ENCODE measurements around the gene MBNL2. TPM values are rescaled to one million over a fixed set of nuclear protein-coding genes. Genes with fewer than 3 reads are reported as not detected.
A peak's percentile ranks its signal among the peaks of the same experiment; 100 is the strongest.

The MBNL2 gene
- polyA plus RNA-seq, 4 donors: 12.1 to 31.2 (median 13.2) TPM

DNA sequence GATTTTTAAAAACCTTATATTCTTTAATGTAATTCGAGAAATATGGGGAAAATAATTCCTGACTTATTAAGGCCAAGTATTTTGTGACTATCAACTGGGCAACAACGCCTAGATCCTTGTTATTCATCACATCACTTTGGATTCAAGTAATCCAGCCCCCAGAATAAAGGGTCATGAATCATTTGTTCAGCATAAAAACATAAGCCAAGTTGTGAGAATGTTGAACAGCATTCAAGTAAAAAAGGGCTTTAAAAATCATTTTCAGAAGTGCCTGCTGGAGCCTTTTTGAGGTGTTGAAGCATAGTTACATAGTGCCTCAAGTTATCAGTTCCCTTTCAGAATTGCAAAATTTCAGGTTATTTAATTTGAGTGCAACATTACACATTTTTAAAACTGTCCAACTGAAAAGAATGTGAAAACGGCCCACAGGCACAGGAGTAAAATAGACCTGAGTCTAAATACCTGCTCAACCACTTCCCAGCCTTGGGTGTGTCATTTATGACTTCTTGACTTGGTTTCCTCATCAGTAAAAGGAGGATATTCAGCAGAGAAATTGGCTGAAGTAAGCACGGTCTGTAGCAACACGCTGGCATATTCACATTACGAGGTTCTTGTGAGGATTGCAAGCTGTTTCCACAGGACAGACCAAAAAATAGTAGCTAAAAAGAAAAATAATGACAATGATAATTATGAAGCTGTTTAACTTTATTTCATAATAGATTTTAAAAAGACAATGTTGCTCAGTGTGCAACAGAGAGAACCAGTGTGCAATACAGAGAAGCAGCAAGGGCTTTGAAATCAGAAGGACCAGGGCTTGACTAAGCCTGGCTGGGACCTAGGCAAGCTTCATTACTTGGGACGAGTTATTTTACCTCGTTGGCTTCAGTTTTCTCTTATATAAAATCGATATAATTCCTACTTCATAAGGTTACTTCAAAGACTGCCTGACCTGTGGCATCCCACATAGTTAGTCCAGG is 56.6 kb downstream of the MBNL2 start:
- H3K4me1 ChIP-seq (ENCODE audit: control insufficient read depth in 3 of 3, insufficient read depth in 2 of 3, low read depth in 1 of 3, low read length in 2 of 3): peaks cover 0 to 32% (median 28%) of the 10 kb centered on the region in 3 donors

GRCh38 chr13:97279913-97280312 is 57.8 kb downstream of the MBNL2 start:
- Histone ChIP-seq H3K27ac (ENCODE audit: low read depth in 1 of 3, low read length in 2 of 3) (no peak overlapping the region), H3K4me3 (ENCODE audit: low read depth in 1 of 3, low read length in 3 of 3) (no peak overlapping the region)
- WGBS, 3 donors: 50 to 54% (median 54%) methylated on average over 5 of the region's 5 CpGs

More for the DNA sequence above, 56.6 kb downstream of the MBNL2 start:
- Histone ChIP-seq H3K9me3 (ENCODE audit: control insufficient read depth in 2 of 2, insufficient read depth in 1 of 2, low read depth in 1 of 2, low read length in 1 of 2) (no peaks in the 10 kb centered on the region), H3K27ac (ENCODE audit: low read depth in 1 of 3, low read length in 2 of 3) (no peak overlapping the region), H3K27me3 (ENCODE audit: control insufficient read depth in 3 of 3, insufficient read depth in 3 of 3, low read length in 3 of 3) (no peaks in the 10 kb centered on the region), H3K4me3 (ENCODE audit: low read depth in 1 of 3, low read length in 3 of 3) (no peak overlapping the region), H3K36me3 (ENCODE audit: control insufficient read depth in 3 of 3, insufficient read depth in 2 of 3, low read depth in 1 of 3, low read length in 3 of 3) (peaks cover 0 to 3% (median 0%) of the 10 kb centered on the region in 3 donors)
- DNase-seq (peak; percentile 19 to 30), FAIRE-seq (no peak)
- WGBS, 3 donors: 69 to 77% (median 71%) methylated on average over 9 of the region's 9 CpGs

DNA sequence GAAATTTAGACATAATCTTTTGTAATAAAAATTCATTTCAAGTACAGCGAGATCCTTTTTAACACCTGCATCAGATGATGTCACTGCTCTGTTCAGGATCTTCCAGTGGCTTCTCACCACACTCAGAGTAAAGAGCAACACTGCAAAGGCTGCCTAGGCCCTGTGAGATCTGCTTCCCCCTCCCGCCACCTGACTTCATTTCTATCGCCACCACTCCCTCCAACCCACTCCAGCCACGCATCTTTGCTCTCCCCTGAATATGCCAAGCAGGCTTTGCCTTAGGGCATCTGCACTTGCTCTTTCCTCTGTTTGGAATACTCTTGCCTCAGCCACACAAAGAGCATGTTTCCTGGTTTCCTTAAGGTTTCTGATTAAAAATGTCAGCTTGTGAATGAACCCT is 58.3 kb downstream of the MBNL2 start:
- Histone ChIP-seq H3K36me3 (ENCODE audit: control insufficient read depth in 3 of 3, insufficient read depth in 2 of 3, low read depth in 1 of 3, low read length in 3 of 3) (peaks cover 0 to 3% (median 0%) of the 10 kb centered on the region in 3 donors), H3K4me3 (ENCODE audit: low read depth in 1 of 3, low read length in 3 of 3) (no peak overlapping the region), H3K27me3 (ENCODE audit: control insufficient read depth in 3 of 3, insufficient read depth in 3 of 3, low read length in 3 of 3) (no peaks in the 10 kb centered on the region), H3K9me3 (ENCODE audit: control insufficient read depth in 2 of 2, insufficient read depth in 1 of 2, low read depth in 1 of 2, low read length in 1 of 2) (no peaks in the 10 kb centered on the region), H3K27ac (ENCODE audit: low read depth in 1 of 3, low read length in 2 of 3) (no peak overlapping the region), H3K4me1 (ENCODE audit: control insufficient read depth in 3 of 3, insufficient read depth in 2 of 3, low read depth in 1 of 3, low read length in 2 of 3) (peaks cover 0 to 30% (median 16%) of the 10 kb centered on the region in 3 donors)
- 88 to 93% (median 90%) methylated on average over 4 of the region's 4 CpGs for WGBS, 3 donors
- FAIRE-seq (no peak), DNase-seq (no peak)

More at GRCh38 chr13:97279913-97280312, 57.8 kb downstream of the MBNL2 start:
- FAIRE-seq (no peak), DNase-seq (no peak)
- Histone ChIP-seq H3K27me3 (ENCODE audit: control insufficient read depth in 3 of 3, insufficient read depth in 3 of 3, low read length in 3 of 3) (no peaks in the 10 kb centered on the region), H3K9me3 (ENCODE audit: control insufficient read depth in 2 of 2, insufficient read depth in 1 of 2, low read depth in 1 of 2, low read length in 1 of 2) (no peaks in the 10 kb centered on the region), H3K36me3 (ENCODE audit: control insufficient read depth in 3 of 3, insufficient read depth in 2 of 3, low read depth in 1 of 3, low read length in 3 of 3) (peaks cover 0 to 3% (median 0%) of the 10 kb centered on the region in 3 donors), H3K4me1 (ENCODE audit: control insufficient read depth in 3 of 3, insufficient read depth in 2 of 3, low read depth in 1 of 3, low read length in 2 of 3) (peaks cover 0 to 31% (median 21%) of the 10 kb centered on the region in 3 donors)

GRCh38 chr13:97281028-97281427 is 58.9 kb downstream of the MBNL2 start:
- no peak overlapping the region for H3K4me3 ChIP-seq (ENCODE audit: low read depth in 1 of 3, low read length in 3 of 3)
- H3K27ac ChIP-seq (ENCODE audit: low read depth in 1 of 3, low read length in 2 of 3): no peak overlapping the region
- no peak for FAIRE-seq
- peaks cover 0 to 24% (median 11%) of the 10 kb centered on the region in 3 donors for H3K4me1 ChIP-seq (ENCODE audit: control insufficient read depth in 3 of 3, insufficient read depth in 2 of 3, low read depth in 1 of 3, low read length in 2 of 3)
- DNase-seq: no peak
- H3K27me3 ChIP-seq (ENCODE audit: control insufficient read depth in 3 of 3, insufficient read depth in 3 of 3, low read length in 3 of 3): no peaks in the 10 kb centered on the region
- H3K9me3 ChIP-seq (ENCODE audit: control insufficient read depth in 2 of 2, insufficient read depth in 1 of 2, low read depth in 1 of 2, low read length in 1 of 2): no peaks in the 10 kb centered on the region
- H3K36me3 ChIP-seq (ENCODE audit: control insufficient read depth in 3 of 3, insufficient read depth in 2 of 3, low read depth in 1 of 3, low read length in 3 of 3): peaks cover 0 to 3% (median 0%) of the 10 kb centered on the region in 3 donors

- FAIRE-seq (no peak), DNase-seq (no peak)
- Histone ChIP-seq H3K36me3 (ENCODE audit: control insufficient read depth in 3 of 3, insufficient read depth in 2 of 3, low read depth in 1 of 3, low read length in 3 of 3) (peaks cover 0 to 4% (median 0%) of the 10 kb centered on the region in 3 donors), H3K4me3 (ENCODE audit: low read depth in 1 of 3, low read length in 3 of 3) (no peak overlapping the region), H3K27me3 (ENCODE audit: control insufficient read depth in 3 of 3, insufficient read depth in 3 of 3, low read length in 3 of 3) (no peaks in the 10 kb centered on the region), H3K4me1 (ENCODE audit: control insufficient read depth in 3 of 3, insufficient read depth in 2 of 3, low read depth in 1 of 3, low read length in 2 of 3) (peaks cover 0 to 19% (median 0%) of the 10 kb centered on the region in 3 donors), H3K9me3 (ENCODE audit: control insufficient read depth in 2 of 2, insufficient read depth in 1 of 2, low read depth in 1 of 2, low read length in 1 of 2) (no peaks in the 10 kb centered on the region), H3K27ac (ENCODE audit: low read depth in 1 of 3, low read length in 2 of 3) (no peak overlapping the region)
- 90 to 96% (median 95%) methylated on average over 4 of the region's 4 CpGs for WGBS, 3 donors
Observed at GRCh38 chr13:97282705-97283104, 60.6 kb downstream of the MBNL2 start.

DNA sequence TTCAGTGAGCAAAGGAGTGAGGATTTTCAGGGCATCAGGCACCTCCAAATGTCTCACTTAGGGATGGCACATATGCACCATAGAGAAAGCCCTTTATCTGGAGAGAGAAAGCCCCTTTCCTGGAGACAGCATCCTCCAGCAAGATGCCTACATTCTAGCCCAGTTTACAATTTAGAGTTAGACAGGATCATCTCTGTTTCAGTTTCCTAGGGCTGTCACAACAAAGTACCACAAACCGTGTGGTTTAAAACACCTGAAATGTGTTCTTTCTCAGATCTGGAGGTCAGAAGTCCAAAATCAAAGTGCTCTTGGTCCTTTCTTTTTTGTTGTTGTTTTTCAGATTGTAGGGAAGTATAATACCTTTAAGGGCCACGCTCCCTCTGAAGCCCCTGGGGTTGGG is 61.8 kb downstream of the MBNL2 start:
- Histone ChIP-seq H3K36me3 (ENCODE audit: control insufficient read depth in 3 of 3, insufficient read depth in 2 of 3, low read depth in 1 of 3, low read length in 3 of 3) (peaks cover 0 to 4% (median 0%) of the 10 kb centered on the region in 3 donors), H3K27me3 (ENCODE audit: control insufficient read depth in 3 of 3, insufficient read depth in 3 of 3, low read length in 3 of 3) (no peaks in the 10 kb centered on the region), H3K9me3 (ENCODE audit: control insufficient read depth in 2 of 2, insufficient read depth in 1 of 2, low read depth in 1 of 2, low read length in 1 of 2) (no peaks in the 10 kb centered on the region), H3K27ac (ENCODE audit: low read depth in 1 of 3, low read length in 2 of 3) (no peak overlapping the region), H3K4me3 (ENCODE audit: low read depth in 1 of 3, low read length in 3 of 3) (no peak overlapping the region), H3K4me1 (ENCODE audit: control insufficient read depth in 3 of 3, insufficient read depth in 2 of 3, low read depth in 1 of 3, low read length in 2 of 3) (peaks cover 0 to 13% (median 0%) of the 10 kb centered on the region in 3 donors)
- DNase-seq (no peak), FAIRE-seq (no peak)
- 65 to 76% (median 67%) methylated on average over 2 of the region's 2 CpGs for WGBS, 3 donors

DNA sequence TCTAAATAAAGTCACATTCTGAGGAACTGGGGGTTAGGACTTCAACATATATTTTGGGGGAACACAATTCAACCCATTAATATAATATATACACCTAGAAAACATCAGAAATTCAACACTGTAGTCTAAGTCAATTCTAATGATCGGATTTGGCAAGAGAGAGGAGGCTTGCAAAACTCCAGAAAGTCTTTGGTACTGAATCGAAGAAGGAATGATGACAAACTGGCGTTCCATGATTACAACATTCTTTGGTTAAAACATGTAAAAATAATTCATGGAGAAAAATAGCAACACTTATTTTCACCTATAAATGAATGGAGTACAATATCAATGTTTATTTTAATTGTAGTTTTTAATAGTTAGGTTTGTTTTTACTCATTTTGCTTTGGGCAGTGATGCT is 62.4 kb downstream of the MBNL2 start:
- FAIRE-seq (no peak), DNase-seq (no peak)
- H3K4me1 ChIP-seq (ENCODE audit: control insufficient read depth in 3 of 3, insufficient read depth in 2 of 3, low read depth in 1 of 3, low read length in 2 of 3): peaks cover 0 to 12% (median 0%) of the 10 kb centered on the region in 3 donors
- no peak overlapping the region for H3K27ac ChIP-seq (ENCODE audit: low read depth in 1 of 3, low read length in 2 of 3)
- no peak overlapping the region for H3K4me3 ChIP-seq (ENCODE audit: low read depth in 1 of 3, low read length in 3 of 3)
- WGBS, 3 donors: 78 to 95% (median 91%) methylated on average over 3 of the region's 3 CpGs
- no peaks in the 10 kb centered on the region for H3K9me3 ChIP-seq (ENCODE audit: control insufficient read depth in 2 of 2, insufficient read depth in 1 of 2, low read depth in 1 of 2, low read length in 1 of 2)
- no peaks in the 10 kb centered on the region for H3K27me3 ChIP-seq (ENCODE audit: control insufficient read depth in 3 of 3, insufficient read depth in 3 of 3, low read length in 3 of 3)
- peaks cover 0 to 4% (median 0%) of the 10 kb centered on the region in 3 donors for H3K36me3 ChIP-seq (ENCODE audit: control insufficient read depth in 3 of 3, insufficient read depth in 2 of 3, low read depth in 1 of 3, low read length in 3 of 3)

DNA sequence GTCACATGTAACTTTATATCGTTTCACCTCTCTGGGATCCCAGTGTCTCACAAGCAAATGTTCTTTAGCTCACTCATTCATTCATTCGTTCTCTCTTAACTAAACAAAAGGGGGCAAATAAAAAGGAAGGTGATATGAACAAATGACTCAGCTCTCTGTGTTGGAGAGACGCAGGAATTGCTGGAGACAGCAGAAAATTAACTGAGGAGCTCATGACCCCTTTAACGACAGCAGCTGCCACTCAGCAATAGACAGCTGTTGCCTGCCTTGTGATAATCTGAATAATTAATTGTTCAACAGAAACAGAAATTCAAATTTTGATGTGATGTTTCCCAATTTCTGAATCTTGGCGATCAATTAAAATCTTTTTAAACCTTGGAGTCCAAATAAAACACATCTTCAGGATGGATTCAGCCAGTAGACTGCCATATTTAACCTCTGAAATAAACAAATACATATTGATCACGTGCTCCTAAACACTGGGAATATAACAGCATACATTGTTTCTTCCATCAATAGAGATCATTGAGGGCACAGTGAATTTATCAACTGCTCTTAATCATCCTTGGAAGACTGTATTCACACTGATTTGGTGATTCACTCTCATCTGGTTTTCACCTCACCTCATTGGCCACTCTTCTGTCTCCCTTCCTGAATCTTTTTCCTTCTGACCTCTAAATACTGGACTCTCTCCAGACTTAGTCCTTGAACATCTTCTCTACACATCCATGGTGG is 63.3 kb downstream of the MBNL2 start:
- Histone ChIP-seq H3K27ac (ENCODE audit: low read depth in 1 of 3, low read length in 2 of 3) (no peak overlapping the region), H3K27me3 (ENCODE audit: control insufficient read depth in 3 of 3, insufficient read depth in 3 of 3, low read length in 3 of 3) (no peaks in the 10 kb centered on the region), H3K36me3 (ENCODE audit: control insufficient read depth in 3 of 3, insufficient read depth in 2 of 3, low read depth in 1 of 3, low read length in 3 of 3) (peaks cover 0 to 4% (median 0%) of the 10 kb centered on the region in 3 donors), H3K4me1 (ENCODE audit: control insufficient read depth in 3 of 3, insufficient read depth in 2 of 3, low read depth in 1 of 3, low read length in 2 of 3) (peaks cover 0 to 13% (median 0%) of the 10 kb centered on the region in 3 donors), H3K4me3 (ENCODE audit: low read depth in 1 of 3, low read length in 3 of 3) (no peak overlapping the region), H3K9me3 (ENCODE audit: control insufficient read depth in 2 of 2, insufficient read depth in 1 of 2, low read depth in 1 of 2, low read length in 1 of 2) (no peaks in the 10 kb centered on the region)
- FAIRE-seq: no peak
- DNase-seq: no peak
- WGBS, 3 donors: 87 to 94% (median 91%) methylated on average over 6 of the region's 6 CpGs
